HepG2 (cell line): Measurements from ENCODE around the gene TBC1D22A. TPM values are rescaled to one million over a fixed set of nuclear protein-coding genes. Genes with fewer than 3 reads are reported as not detected.

ENCODE experiments used
- ATAC-seq: fragments of 200-7000 bp; cut with Tn5 transposase; 3 replicates; pipeline ENCODE4 v1.9.1; 2020; ENCODE audit warnings: mild to moderate bottlenecking, moderate library complexity
- BruUV-seq: library from RNA; stranded (reverse); fragments of 400-500 nt; replicated peaks from 2 replicates; lab custom pipeline; 2021; lab: Mats Ljungman, UMichigan
- CTCF ChIA-PET: fragments of 300-600 bp; formaldehyde crosslinking; extraction: SDS; loops from one replicate; lab custom pipeline; 2021; ENCODE audit warnings: low total read pairs, inconsistent platforms, low intra/inter-chr PET ratio; lab: Yijun Ruan, JAX
- POLR2A ChIA-PET: fragments of 350-600 bp; sonication (Branson Sonifier 250); formaldehyde crosslinking; loops from one replicate; lab custom pipeline; 2020; ENCODE audit warnings: antibody characterized with exemption, inconsistent platforms; lab: Yijun Ruan, JAX
- DNase-seq: peaks from one replicate; pipeline ENCODE4 v3.0.0-alpha.2; 2015; ENCODE audit warnings: low spot score
- FAIRE-seq: peaks from 3 replicates; lab custom pipeline; 2011; peaks lifted over from hg19 to GRCh38; lab: Jason Lieb, UNC
- H2AFZ ChIP-seq: one replicate; pipeline ENCODE4 v1.6.1; 2011; ENCODE audit warnings: low read length, inconsistent platforms
- H3K27ac ChIP-seq: fragments of 300-600 bp; 3 replicates; pipeline ENCODE4 v1.8.0; 2011; ENCODE audit warnings: mixed run types, mild to moderate bottlenecking, mixed read lengths, low read length, inconsistent platforms; ENCODE audit not compliant: insufficient read depth; ENCODE audit errors: extremely low read length
- H3K27me3 ChIP-seq, 2 experiments: fragments of 200-600 bp in 1 of 2; 2 replicates in 1 of 2; 3 replicates in 1 of 2; pipeline versions ENCODE4 v1.6.0 to v1.8.0; 2011; ENCODE audit warnings: low read length in 2 of 2, mild to moderate bottlenecking in 2 of 2, moderate library complexity in 2 of 2, inconsistent platforms in 1 of 2; ENCODE audit not compliant: insufficient read depth in 2 of 2, control insufficient read depth in 1 of 2
- H3K36me3 ChIP-seq, 2 experiments: fragments of 200-600 bp in 1 of 2; replicated peaks in 1 of 2; 2 replicates in 1 of 2; 3 replicates in 1 of 2; pipeline versions ENCODE4 v1.5.1 to v1.8.0; 2011; ENCODE audit warnings: low read length in 2 of 2, inconsistent platforms in 1 of 2; ENCODE audit not compliant: insufficient read depth in 2 of 2, control insufficient read depth in 1 of 2
- H3K4me1 ChIP-seq: 2 replicates; pipeline ENCODE4 v1.5.1; 2012; ENCODE audit warnings: low read length, inconsistent platforms; ENCODE audit not compliant: insufficient read depth
- H3K4me2 ChIP-seq: 2 replicates; pipeline ENCODE4 v1.6.0; 2011; ENCODE audit warnings: low read depth, low read length, inconsistent platforms
- H3K4me3 ChIP-seq, 3 experiments: fragments of 200-600 bp in 1 of 3; sonication (generic), shearing (Covaris generic) in 1 of 3; replicated peaks in 1 of 3; 2 replicates each; pipeline ENCODE4 v1.5.1; 2011 to 2016; ENCODE audit warnings: low read length in 3 of 3, inconsistent platforms in 2 of 3, low read depth in 2 of 3, mild to moderate bottlenecking in 2 of 3, control low read depth in 1 of 3, mixed read lengths in 1 of 3; ENCODE audit not compliant: insufficient read depth in 1 of 3
- H3K79me2 ChIP-seq: one replicate; pipeline ENCODE4 v1.6.1; 2011; ENCODE audit warnings: low read length, inconsistent platforms; ENCODE audit not compliant: insufficient read depth
- H3K9ac ChIP-seq: 2 replicates; pipeline ENCODE4 v1.6.0; 2011; ENCODE audit warnings: mild to moderate bottlenecking, low read depth, low read length, inconsistent platforms; ENCODE audit not compliant: insufficient read depth
- H3K9me3 ChIP-seq: 2 replicates; pipeline ENCODE4 v1.5.1; 2012; ENCODE audit warnings: mild to moderate bottlenecking, low read length
- H4K20me1 ChIP-seq: 2 replicates; pipeline ENCODE4 v1.6.0; 2011; ENCODE audit warnings: inconsistent platforms, mild to moderate bottlenecking, low read length, moderate library complexity; ENCODE audit not compliant: insufficient read depth
- FOXK2 ChIP-seq: fragments of 450-650 bp; IDR thresholded peaks from 2 replicates; pipeline ENCODE4 v1.6.1; 2016
- ISX ChIP-seq: sonication (generic); formaldehyde crosslinking; conservative IDR thresholded peaks from 2 replicates; pipeline ENCODE4 v1.5.0; 2020; ENCODE audit warnings: missing genetic modification reagents
- KLF16 ChIP-seq, 2 experiments: sonication (generic) in 1 of 2; formaldehyde crosslinking in 1 of 2; IDR thresholded peaks; 2 replicates each; pipeline versions ENCODE4 v1.6.1 to v1.8.0; 2016 to 2023; ENCODE audit warnings: missing genetic modification reagents in 2 of 2, missing compliant biosample characterization in 1 of 2
- MXI1 ChIP-seq: IDR thresholded peaks from 3 replicates; pipeline ENCODE4 v1.6.1; 2012; ENCODE audit warnings: low read depth, low read length, inconsistent platforms, borderline replicate concordance
- NFRKB ChIP-seq: fragments of 450-650 bp; IDR thresholded peaks from 2 replicates; pipeline ENCODE4 v1.6.1; 2017
- PTBP1 ChIP-seq: fragments of 200-400 bp; formaldehyde crosslinking; IDR thresholded peaks from 2 replicates; pipeline ENCODE4 v1.6.1; 2018; ENCODE audit warnings: low read length, low read depth; ENCODE audit not compliant: poor library complexity, severe bottlenecking
- SALL1 ChIP-seq: sonication (generic); formaldehyde crosslinking; IDR thresholded peaks from 2 replicates; pipeline ENCODE4 v1.8.0; 2022; ENCODE audit warnings: mild to moderate bottlenecking, missing genetic modification reagents
- SMARCC2 ChIP-seq: fragments of 450-650 bp; IDR thresholded peaks from 2 replicates; pipeline ENCODE4 v1.6.1; 2017; ENCODE audit warnings: antibody characterized with exemption, mild to moderate bottlenecking
- SP4 ChIP-seq: sonication (generic); formaldehyde crosslinking; IDR thresholded peaks from 2 replicates; pipeline ENCODE4 v1.8.1; 2023; ENCODE audit warnings: mild to moderate bottlenecking, missing genetic modification reagents
- TBX2 ChIP-seq: sonication (generic); formaldehyde crosslinking; IDR thresholded peaks from 2 replicates; pipeline ENCODE4 v1.5.0; 2020; ENCODE audit warnings: missing genetic modification reagents, mild to moderate bottlenecking, borderline replicate concordance
- TEAD3 ChIP-seq: optimal IDR thresholded peaks from 2 replicates; pipeline ENCODE3; 2016; ENCODE audit warnings: borderline replicate concordance
- ZC3H13 ChIP-seq: sonication (generic); formaldehyde crosslinking; IDR thresholded peaks from 2 replicates; pipeline ENCODE4 v1.8.1; 2023; ENCODE audit warnings: mild to moderate bottlenecking, missing genetic modification reagents, moderate library complexity
- ZNF142 ChIP-seq: sonication (generic); formaldehyde crosslinking; IDR thresholded peaks from 2 replicates; pipeline ENCODE4 v1.4.0; 2020; ENCODE audit warnings: missing genetic modification reagents
- ZNF3 ChIP-seq: IDR thresholded peaks from 2 replicates; pipeline ENCODE4 v1.7.0; 2017; ENCODE audit warnings: inconsistent platforms
- ZNF383 ChIP-seq: sonication (generic); formaldehyde crosslinking; IDR thresholded peaks from 2 replicates; pipeline ENCODE4 v1.4.0; 2020; ENCODE audit warnings: missing genetic modification reagents, mild to moderate bottlenecking, borderline replicate concordance
- ZNF652 ChIP-seq: IDR thresholded peaks from 2 replicates; pipeline ENCODE4 v1.6.1; 2016; ENCODE audit warnings: low read depth, borderline replicate concordance
- ZNF691 ChIP-seq: sonication (generic); formaldehyde crosslinking; IDR thresholded peaks from 2 replicates; pipeline ENCODE4 v1.4.0; 2020; ENCODE audit warnings: missing genetic modification reagents, low read depth, mild to moderate bottlenecking, borderline replicate concordance
- ZNF850 ChIP-seq: sonication (generic); formaldehyde crosslinking; conservative IDR thresholded peaks from 2 replicates; pipeline ENCODE4 v1.9.0; 2021; ENCODE audit warnings: mild to moderate bottlenecking, missing genetic modification reagents
- WGBS: methylation state at CpG from one replicate; pipeline ENCODE4 v1.1.6; 2017; ENCODE audit warnings: low lambda C conversion rate; 5-methylcytosine and 5-hydroxymethylcytosine counted together
- in situ Hi-C: cut with HindIII; loops from 2 replicates; pipeline ENCODE4 v1.10.0; 2017; ENCODE audit warnings: low pct_unique_long_range_greater_than_20kb; ENCODE audit not compliant: extremely low pct_ligation_motif_present
- intact Hi-C: fragments of 100-400 bp; cut with micrococcal nuclease; formaldehyde crosslinking; loops from one replicate; pipeline ENCODE4 v1.10.0; 2022; ENCODE audit not compliant: unreplicated experiment
- polyA plus RNA-seq, 8 experiments: library from polyadenylated mRNA; depleted of rRNA in 3 of 8; stranded (reverse) in 7 of 8; unstranded in 1 of 8; fragments of >200 nt; fragmentation: Illumina TruSeq in 4 of 8; extraction: Trizol in 4 of 8; gene quantifications; 2 replicates each; pipeline versions ENCODE4 v1.2.1 to v1.2.3, GENCODE V29; 2011 to 2016; ENCODE audit warnings: low read depth in 4 of 8, missing spikeins in 1 of 8, mixed read lengths in 1 of 8; ENCODE audit not compliant: insufficient read depth in 1 of 8
- total RNA-seq, 5 experiments: library from RNA; depleted of rRNA; stranded (reverse); fragments of >200 nt; fragmentation: Illumina TruSeq; extraction: Trizol; gene quantifications; 2 replicates each; pipeline ENCODE4 v1.2.3, GENCODE V29; 2016; ENCODE audit warnings: low read depth in 1 of 5

Gene TBC1D22A
- total and polyA plus RNA-seq, 2 of the 13 experiments (the other 11 are each of a cell fraction or from before 2014, with no cell fraction given): 17.3 to 18.0 TPM

GRCh38 chr22:47172771-47173534 lies 410.5 kb downstream of the TBC1D22A start (continued):
- TF ChIP-seq ZNF691 (CRISPR knock-in tag): no peak
- TF ChIP-seq SMARCC2: no peak
- TF ChIP-seq ZNF652 (CRISPR knock-in tag): no peak
- TF ChIP-seq, all 625 proteins: peak for 0

GRCh38 chr22:47173535-47174021 lies 411.1 kb downstream of the TBC1D22A start:
- Histone ChIP-seq H3K4me1 (no peaks in the 10 kb centered on the region), H3K79me2 (no peaks in the 10 kb centered on the region), H3K9ac (no peak overlapping the region), H3K9me3 (no peaks in the 10 kb centered on the region), H3K36me3 (no peaks in the 10 kb centered on the region; a peak in 3 of 5 replicates), H3K27me3 (no peaks in the 10 kb centered on the region), H3K27ac (no peak overlapping the region), H2AFZ (no peak overlapping the region)
- BruUV-seq: no TSS peak
- intact Hi-C loops: no loop called here
- 97% methylated on average over 12 of the region's 17 CpGs for WGBS
- POLR2A ChIA-PET: no interaction called here
- FAIRE-seq: no peak
- ATAC-seq: no peak
- DNase-seq: no peak
- TF ChIP-seq ZNF850 (CRISPR knock-in tag) (no peak), ZC3H13 (no peak), SP4 (CRISPR knock-in tag) (no peak), NFRKB (no peak), FOXK2 (no peak), ZNF383 (CRISPR knock-in tag) (no peak), ZNF3 (CRISPR knock-in tag) (no peak), ISX (CRISPR knock-in tag) (no peak), MXI1 (no peak), KLF16 (CRISPR knock-in tag; IDR thresholded peaks at IDR 0.05) (no peak), ZNF142 (CRISPR knock-in tag) (no peak), TEAD3 (CRISPR knock-in tag) (no peak), TBX2 (CRISPR knock-in tag) (no peak), SALL1 (CRISPR knock-in tag) (no peak), PTBP1 (no peak)
- TF ChIP-seq, all 625 proteins: peak for 0
- no peak overlapping the region for H3K4me3 ChIP-seq
- in situ Hi-C loops: no loop called here
- no peak overlapping the region for H3K4me2 ChIP-seq
- CTCF ChIA-PET: no interaction called here
- H4K20me1 ChIP-seq: peaks cover 4% of the 10 kb centered on the region; the same call in 1 of the 2 replicates
